HCT116 (cell line): ENCODE results near the gene FRAS1.

Source experiments
- CEBPB ChIP-seq: IDR thresholded peaks from 2 replicates; pipeline ENCODE4 v1.6.1; 2012; ENCODE audit warnings: low read depth
- EZH2 ChIP-seq: fragments of 200-600 bp; sonication (generic); IDR thresholded peaks from 2 replicates; pipeline ENCODE4 v1.6.1; 2017; ENCODE audit warnings: antibody characterized with exemption, mixed run types
- EZH2phosphoT487 ChIP-seq: fragments of 200-600 bp; IDR thresholded peaks from 2 replicates; pipeline ENCODE4 v1.6.1; 2018; ENCODE audit warnings: antibody characterized with exemption, borderline replicate concordance
- FOSL1 ChIP-seq: IDR thresholded peaks from 2 replicates; pipeline ENCODE4 v1.6.1; 2012; ENCODE audit warnings: low read depth
- POLR2A ChIP-seq: IDR thresholded peaks from 2 replicates; pipeline ENCODE4 v1.7.0; 2011; ENCODE audit warnings: borderline replicate concordance; ENCODE audit not compliant: insufficient read depth, insufficient read length; ENCODE audit errors: extremely low read depth
- POLR2AphosphoS5 ChIP-seq: IDR thresholded peaks from 2 replicates; pipeline ENCODE4 v1.6.1; 2011; ENCODE audit warnings: mild to moderate bottlenecking, low read depth, low read length, moderate library complexity
- SP1 ChIP-seq: IDR thresholded peaks from 2 replicates; pipeline ENCODE4 v1.6.1; 2012; ENCODE audit warnings: low read depth
- TCF7L2 ChIP-seq: IDR thresholded peaks from 2 replicates; pipeline ENCODE4 v1.7.0; 2011; ENCODE audit warnings: borderline replicate concordance, inconsistent platforms; ENCODE audit not compliant: insufficient read depth, insufficient read length; ENCODE audit errors: extremely low read depth
- YY1 ChIP-seq: IDR thresholded peaks from 2 replicates; pipeline ENCODE4 v1.6.1; 2011; ENCODE audit warnings: low read length, low read depth, moderate library complexity, mild to moderate bottlenecking; ENCODE audit not compliant: insufficient replicate concordance; ENCODE audit errors: extremely low read depth
- TF ChIP-seq, protein P1 (sequence below), 3 experiments: fragments of 200-600 bp in 1 of 3; sonication (generic) in 1 of 3; IDR thresholded peaks in 2 of 3; conservative IDR thresholded peaks in 1 of 3; 2 replicates each; pipeline ENCODE4 v1.5.1; 2012 to 2017; ENCODE audit warnings: low read depth in 2 of 3, low read length in 2 of 3, antibody characterized with exemption in 1 of 3, borderline replicate concordance in 1 of 3, control low read depth in 1 of 3, mild to moderate bottlenecking in 1 of 3, mixed read lengths in 1 of 3, mixed run types in 1 of 3, moderate library complexity in 1 of 3; ENCODE audit not compliant: insufficient read depth in 1 of 3
- TF ChIP-seq, protein P2 (sequence below): IDR thresholded peaks from 2 replicates; pipeline ENCODE4 v1.6.1; 2012; ENCODE audit warnings: low read depth
- TF ChIP-seq, protein P3 (sequence below): IDR thresholded peaks from 2 replicates; pipeline ENCODE4 v1.6.1; 2011; ENCODE audit warnings: mild to moderate bottlenecking, low read length, moderate library complexity; ENCODE audit not compliant: insufficient replicate concordance; ENCODE audit errors: extremely low read depth
- TF ChIP-seq, protein P4 (sequence below): IDR thresholded peaks from 2 replicates; pipeline ENCODE4 v1.6.1; 2012

DNA sequence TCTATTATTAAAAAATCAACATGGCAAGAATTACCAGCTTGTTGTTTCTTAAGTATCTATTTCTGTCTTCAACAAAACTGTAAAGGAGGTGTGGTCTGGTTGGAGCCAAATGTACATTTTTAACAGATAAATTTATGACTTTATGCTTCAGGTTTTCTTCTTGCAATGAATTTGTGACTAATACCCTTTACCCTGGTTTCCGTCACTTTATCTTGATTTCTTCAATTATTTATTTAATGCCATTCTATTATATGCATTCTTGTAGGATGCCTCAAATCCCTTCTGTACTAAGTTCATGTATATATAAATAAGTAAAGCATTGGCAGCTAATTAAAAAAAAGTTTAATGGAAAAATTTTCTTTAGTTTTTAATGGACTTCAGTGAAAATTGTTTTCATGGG is 453.0 kb downstream of the FRAS1 start:
- TF ChIP-seq POLR2A (no peak), SP1 (no peak), EZH2 (no peak), EZH2phosphoT487 (no peak), POLR2AphosphoS5 (no peak), CEBPB (no peak), FOSL1 (no peak), YY1 (no peak), TCF7L2 (no peak)
- TF ChIP-seq, protein P1, sequence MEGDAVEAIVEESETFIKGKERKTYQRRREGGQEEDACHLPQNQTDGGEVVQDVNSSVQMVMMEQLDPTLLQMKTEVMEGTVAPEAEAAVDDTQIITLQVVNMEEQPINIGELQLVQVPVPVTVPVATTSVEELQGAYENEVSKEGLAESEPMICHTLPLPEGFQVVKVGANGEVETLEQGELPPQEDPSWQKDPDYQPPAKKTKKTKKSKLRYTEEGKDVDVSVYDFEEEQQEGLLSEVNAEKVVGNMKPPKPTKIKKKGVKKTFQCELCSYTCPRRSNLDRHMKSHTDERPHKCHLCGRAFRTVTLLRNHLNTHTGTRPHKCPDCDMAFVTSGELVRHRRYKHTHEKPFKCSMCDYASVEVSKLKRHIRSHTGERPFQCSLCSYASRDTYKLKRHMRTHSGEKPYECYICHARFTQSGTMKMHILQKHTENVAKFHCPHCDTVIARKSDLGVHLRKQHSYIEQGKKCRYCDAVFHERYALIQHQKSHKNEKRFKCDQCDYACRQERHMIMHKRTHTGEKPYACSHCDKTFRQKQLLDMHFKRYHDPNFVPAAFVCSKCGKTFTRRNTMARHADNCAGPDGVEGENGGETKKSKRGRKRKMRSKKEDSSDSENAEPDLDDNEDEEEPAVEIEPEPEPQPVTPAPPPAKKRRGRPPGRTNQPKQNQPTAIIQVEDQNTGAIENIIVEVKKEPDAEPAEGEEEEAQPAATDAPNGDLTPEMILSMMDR (IDR thresholded peaks at IDR 0.05 in 2 of 3, conservative IDR thresholded peaks at IDR 0.05 in 1 of 3; ENCODE audit: borderline replicate concordance in 1 of 3, insufficient read depth in 1 of 3, low read depth in 2 of 3, low read length in 2 of 3) = no peak
- TF ChIP-seq, protein P2, sequence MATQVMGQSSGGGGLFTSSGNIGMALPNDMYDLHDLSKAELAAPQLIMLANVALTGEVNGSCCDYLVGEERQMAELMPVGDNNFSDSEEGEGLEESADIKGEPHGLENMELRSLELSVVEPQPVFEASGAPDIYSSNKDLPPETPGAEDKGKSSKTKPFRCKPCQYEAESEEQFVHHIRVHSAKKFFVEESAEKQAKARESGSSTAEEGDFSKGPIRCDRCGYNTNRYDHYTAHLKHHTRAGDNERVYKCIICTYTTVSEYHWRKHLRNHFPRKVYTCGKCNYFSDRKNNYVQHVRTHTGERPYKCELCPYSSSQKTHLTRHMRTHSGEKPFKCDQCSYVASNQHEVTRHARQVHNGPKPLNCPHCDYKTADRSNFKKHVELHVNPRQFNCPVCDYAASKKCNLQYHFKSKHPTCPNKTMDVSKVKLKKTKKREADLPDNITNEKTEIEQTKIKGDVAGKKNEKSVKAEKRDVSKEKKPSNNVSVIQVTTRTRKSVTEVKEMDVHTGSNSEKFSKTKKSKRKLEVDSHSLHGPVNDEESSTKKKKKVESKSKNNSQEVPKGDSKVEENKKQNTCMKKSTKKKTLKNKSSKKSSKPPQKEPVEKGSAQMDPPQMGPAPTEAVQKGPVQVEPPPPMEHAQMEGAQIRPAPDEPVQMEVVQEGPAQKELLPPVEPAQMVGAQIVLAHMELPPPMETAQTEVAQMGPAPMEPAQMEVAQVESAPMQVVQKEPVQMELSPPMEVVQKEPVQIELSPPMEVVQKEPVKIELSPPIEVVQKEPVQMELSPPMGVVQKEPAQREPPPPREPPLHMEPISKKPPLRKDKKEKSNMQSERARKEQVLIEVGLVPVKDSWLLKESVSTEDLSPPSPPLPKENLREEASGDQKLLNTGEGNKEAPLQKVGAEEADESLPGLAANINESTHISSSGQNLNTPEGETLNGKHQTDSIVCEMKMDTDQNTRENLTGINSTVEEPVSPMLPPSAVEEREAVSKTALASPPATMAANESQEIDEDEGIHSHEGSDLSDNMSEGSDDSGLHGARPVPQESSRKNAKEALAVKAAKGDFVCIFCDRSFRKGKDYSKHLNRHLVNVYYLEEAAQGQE = no peak
- TF ChIP-seq, protein P3, sequence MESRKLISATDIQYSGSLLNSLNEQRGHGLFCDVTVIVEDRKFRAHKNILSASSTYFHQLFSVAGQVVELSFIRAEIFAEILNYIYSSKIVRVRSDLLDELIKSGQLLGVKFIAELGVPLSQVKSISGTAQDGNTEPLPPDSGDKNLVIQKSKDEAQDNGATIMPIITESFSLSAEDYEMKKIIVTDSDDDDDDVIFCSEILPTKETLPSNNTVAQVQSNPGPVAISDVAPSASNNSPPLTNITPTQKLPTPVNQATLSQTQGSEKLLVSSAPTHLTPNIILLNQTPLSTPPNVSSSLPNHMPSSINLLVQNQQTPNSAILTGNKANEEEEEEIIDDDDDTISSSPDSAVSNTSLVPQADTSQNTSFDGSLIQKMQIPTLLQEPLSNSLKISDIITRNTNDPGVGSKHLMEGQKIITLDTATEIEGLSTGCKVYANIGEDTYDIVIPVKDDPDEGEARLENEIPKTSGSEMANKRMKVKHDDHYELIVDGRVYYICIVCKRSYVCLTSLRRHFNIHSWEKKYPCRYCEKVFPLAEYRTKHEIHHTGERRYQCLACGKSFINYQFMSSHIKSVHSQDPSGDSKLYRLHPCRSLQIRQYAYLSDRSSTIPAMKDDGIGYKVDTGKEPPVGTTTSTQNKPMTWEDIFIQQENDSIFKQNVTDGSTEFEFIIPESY = no peak
- TF ChIP-seq, protein P4, sequence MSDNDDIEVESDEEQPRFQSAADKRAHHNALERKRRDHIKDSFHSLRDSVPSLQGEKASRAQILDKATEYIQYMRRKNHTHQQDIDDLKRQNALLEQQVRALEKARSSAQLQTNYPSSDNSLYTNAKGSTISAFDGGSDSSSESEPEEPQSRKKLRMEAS = no peak
